A673 (cell line): ENCODE results near the gene FPR3. TPM values are rescaled to one million over a fixed set of nuclear protein-coding genes. Genes with fewer than 3 reads are reported as not detected.

ENCODE experiments used
- BruUV-seq: library from RNA; stranded (reverse); fragments of 400-500 nt; replicated peaks from 2 replicates; lab custom pipeline; 2021; lab: Mats Ljungman, UMichigan
- CTCF ChIA-PET: fragments of 300-600 bp; sonication (Branson Sonifier 250); formaldehyde crosslinking; loops from one replicate; lab custom pipeline; 2022; ENCODE audit warnings: antibody characterized with exemption; lab: Charles Lee
- POLR2A ChIA-PET: fragments of 300-600 bp; sonication (Branson Sonifier 250); formaldehyde crosslinking; loops from one replicate; lab custom pipeline; 2022; ENCODE audit warnings: antibody characterized with exemption; ENCODE audit not compliant: low non-redundant PET; lab: Charles Lee
- DNase-seq: peaks from one replicate; pipeline ENCODE4 v3.0.0-alpha.2; 2015; ENCODE audit warnings: low spot score
- H3K27ac ChIP-seq: fragments of 200-600 bp; sonication (generic); 2 replicates; pipeline ENCODE4 v1.5.1; 2016; ENCODE audit warnings: mixed run types, low read depth, mild to moderate bottlenecking, mixed read lengths, antibody characterized with exemption, low read length; ENCODE audit not compliant: poor library complexity, severe bottlenecking
- H3K27me3 ChIP-seq: fragments of 200-600 bp; sonication (generic); replicated peaks from 2 replicates; pipeline ENCODE4 v1.6.1; 2017; ENCODE audit warnings: mixed run types, low read depth, mild to moderate bottlenecking, mixed read lengths, antibody characterized with exemption, low read length; ENCODE audit not compliant: insufficient read depth, poor library complexity
- H3K36me3 ChIP-seq: fragments of 200-600 bp; sonication (generic); 2 replicates; pipeline ENCODE4 v1.6.1; 2016; ENCODE audit warnings: mixed run types, mild to moderate bottlenecking, mixed read lengths, antibody characterized with exemption, low read length; ENCODE audit not compliant: insufficient read depth, poor library complexity, severe bottlenecking
- H3K4me1 ChIP-seq: fragments of 200-600 bp; sonication (generic); 2 replicates; pipeline ENCODE4 v1.6.1; 2017; ENCODE audit warnings: mixed run types, mild to moderate bottlenecking, mixed read lengths, antibody characterized with exemption, low read length; ENCODE audit not compliant: insufficient read depth, poor library complexity, severe bottlenecking
- H3K4me3 ChIP-seq: fragments of 200-600 bp; sonication (generic); 2 replicates; pipeline ENCODE4 v1.5.1; 2016; ENCODE audit warnings: low read depth, mixed run types, mild to moderate bottlenecking, mixed read lengths, low read length; ENCODE audit not compliant: poor library complexity, severe bottlenecking
- H3K9me3 ChIP-seq: fragments of 200-600 bp; sonication (generic); 2 replicates; pipeline ENCODE4 v1.6.1; 2016; ENCODE audit warnings: mixed run types, low read depth, mild to moderate bottlenecking, mixed read lengths, antibody characterized with exemption, low read length; ENCODE audit not compliant: poor library complexity, severe bottlenecking
- EZH2 ChIP-seq: fragments of 200-600 bp; sonication (generic); IDR thresholded peaks from 2 replicates; pipeline ENCODE4 v1.6.1; 2017; ENCODE audit warnings: borderline replicate concordance, low read depth, mild to moderate bottlenecking, mixed read lengths, antibody characterized with exemption, low read length; ENCODE audit not compliant: poor library complexity, severe bottlenecking
- intact Hi-C: fragments of 100-400 bp; cut with micrococcal nuclease; formaldehyde crosslinking; loops from one replicate; pipeline ENCODE4 v1.10.0; 2022; ENCODE audit not compliant: unreplicated experiment
- total RNA-seq: library from RNA; stranded (reverse); gene quantifications from 2 replicates; pipeline ENCODE4 v1.2.3, GENCODE V29; 2021
- TF ChIP-seq, protein P1 (sequence below): fragments of 300-800, 200-600 bp; sonication (generic); conservative IDR thresholded peaks from 2 replicates; pipeline ENCODE4 v1.5.1; 2017; ENCODE audit warnings: low read depth, mild to moderate bottlenecking, antibody characterized with exemption, low read length, moderate library complexity, mixed read lengths

The FPR3 gene
- total RNA-seq, 1 experiment from 2014 or later = not detected

- POLR2A ChIA-PET = no interaction called here
- no TSS peak for BruUV-seq
- CTCF ChIA-PET = interaction anchor here (1.0 to 1.8 kb wide), 6 partner anchors 9 to 335 kb away, joined by 3 to 15 read pairs (median 4); no protein-coding TSS in a partner anchor
- Histone ChIP-seq H3K27ac (no peak overlapping the region), H3K9me3 (no peaks in the 10 kb centered on the region), H3K4me3 (no peak overlapping the region), H3K36me3 (no peaks in the 10 kb centered on the region), H3K27me3 (no peaks in the 10 kb centered on the region), H3K4me1 (peaks cover 27% of the 10 kb centered on the region)
- TF ChIP-seq EZH2 = no peak
- TF ChIP-seq, protein P1, sequence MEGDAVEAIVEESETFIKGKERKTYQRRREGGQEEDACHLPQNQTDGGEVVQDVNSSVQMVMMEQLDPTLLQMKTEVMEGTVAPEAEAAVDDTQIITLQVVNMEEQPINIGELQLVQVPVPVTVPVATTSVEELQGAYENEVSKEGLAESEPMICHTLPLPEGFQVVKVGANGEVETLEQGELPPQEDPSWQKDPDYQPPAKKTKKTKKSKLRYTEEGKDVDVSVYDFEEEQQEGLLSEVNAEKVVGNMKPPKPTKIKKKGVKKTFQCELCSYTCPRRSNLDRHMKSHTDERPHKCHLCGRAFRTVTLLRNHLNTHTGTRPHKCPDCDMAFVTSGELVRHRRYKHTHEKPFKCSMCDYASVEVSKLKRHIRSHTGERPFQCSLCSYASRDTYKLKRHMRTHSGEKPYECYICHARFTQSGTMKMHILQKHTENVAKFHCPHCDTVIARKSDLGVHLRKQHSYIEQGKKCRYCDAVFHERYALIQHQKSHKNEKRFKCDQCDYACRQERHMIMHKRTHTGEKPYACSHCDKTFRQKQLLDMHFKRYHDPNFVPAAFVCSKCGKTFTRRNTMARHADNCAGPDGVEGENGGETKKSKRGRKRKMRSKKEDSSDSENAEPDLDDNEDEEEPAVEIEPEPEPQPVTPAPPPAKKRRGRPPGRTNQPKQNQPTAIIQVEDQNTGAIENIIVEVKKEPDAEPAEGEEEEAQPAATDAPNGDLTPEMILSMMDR = peak; percentile 61
- DNase-seq = peak; percentile 79
- intact Hi-C loops = loop anchor here (5.0 to 10.0 kb wide), 3 partner anchors 146 to 334 kb away; partner anchors contain the start of gene CEACAM18
Measured at GRCh38 chr19:51808333-51808986, 13.5 kb downstream of the FPR3 start.

DNA sequence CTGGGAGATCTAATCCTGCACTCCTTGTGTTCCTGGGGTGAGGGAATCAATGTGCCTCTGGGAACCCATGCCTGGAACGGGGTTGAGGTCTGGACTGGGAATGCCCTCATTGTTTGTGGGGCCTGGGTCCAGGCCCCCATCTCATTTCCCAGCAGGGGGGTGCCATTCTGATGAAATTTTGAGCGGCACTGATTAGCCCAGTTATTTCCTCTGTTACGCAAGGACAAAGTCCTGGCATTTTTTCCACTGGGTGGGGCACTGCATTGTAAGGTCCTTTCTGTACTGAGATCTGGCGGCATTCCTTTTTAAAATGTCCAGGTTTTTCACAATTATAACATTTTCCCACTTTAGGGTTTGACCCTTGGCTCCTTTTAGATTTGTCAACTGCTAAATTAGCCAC, 14.8 kb downstream of the FPR3 start:
- Histone ChIP-seq H3K9me3 (no peaks in the 10 kb centered on the region), H3K27me3 (no peaks in the 10 kb centered on the region), H3K4me3 (no peak overlapping the region), H3K4me1 (peaks cover 27% of the 10 kb centered on the region), H3K36me3 (no peaks in the 10 kb centered on the region), H3K27ac (no peak overlapping the region)
- intact Hi-C loops = loop anchor here (5.0 to 10.0 kb wide), 3 partner anchors 147 to 335 kb away; partner anchors contain the start of gene CEACAM18
- no peak for DNase-seq
- ChIA-PET POLR2A (no interaction called here), CTCF (interaction anchor here (1.8 kb wide), 1 partner anchor 32 kb away, joined by 15 read pairs; no protein-coding TSS in a partner anchor)
- no TSS peak for BruUV-seq
- TF ChIP-seq, protein P1 = no peak
- TF ChIP-seq EZH2 = no peak

DNA sequence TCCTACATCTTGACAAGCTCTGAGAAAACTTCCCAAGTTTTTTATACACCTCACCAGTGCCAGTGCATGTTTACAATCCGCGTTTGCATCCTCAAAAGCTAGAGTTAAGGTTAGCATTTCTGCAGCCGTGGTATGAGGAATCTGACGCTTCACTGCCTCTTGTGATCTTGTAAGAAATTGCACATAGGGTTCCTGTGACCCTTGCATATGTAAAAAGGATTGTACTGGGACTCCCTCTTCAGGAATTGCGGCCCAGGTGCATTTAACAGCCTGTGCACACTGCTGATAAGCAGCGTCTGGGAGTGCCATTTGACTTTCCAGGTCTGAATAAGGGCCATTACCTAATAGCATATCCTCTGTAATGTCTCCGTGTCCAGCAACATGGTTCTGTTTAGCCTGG, 15.3 kb downstream of the FPR3 start:
- Histone ChIP-seq H3K36me3 (no peaks in the 10 kb centered on the region), H3K4me3 (no peak overlapping the region), H3K27me3 (no peaks in the 10 kb centered on the region), H3K27ac (no peak overlapping the region), H3K4me1 (peaks cover 27% of the 10 kb centered on the region), H3K9me3 (no peaks in the 10 kb centered on the region)
- DNase-seq = peak; percentile 70
- no TSS peak for BruUV-seq
- POLR2A ChIA-PET = no interaction called here
- CTCF ChIA-PET = no interaction called here
- TF ChIP-seq, protein P1 = peak; percentile 44
- no peak for TF ChIP-seq EZH2
- intact Hi-C loops = no loop called here
